Spinal cord (tissue), 10 donors: ENCODE data around the gene KIF16B. TPM values are rescaled to one million over a fixed set of nuclear protein-coding genes. Genes with fewer than 3 reads are reported as not detected.

ENCODE experiments used
- DNase-seq, 6 donors: peaks; one replicate each; pipeline versions ENCODE4 v3.0.0 to v3.0.0-alpha.2; 2013 to 2015; ENCODE audit warnings: low spot score in 6 of 6, low read depth in 4 of 6
- H3K27ac ChIP-seq: one replicate; pipeline ENCODE4 v1.5.1; 2013; ENCODE audit warnings: low read depth, low read length, control low read depth
- H3K27me3 ChIP-seq: one replicate; pipeline ENCODE4 v1.6.1; 2013; ENCODE audit warnings: low read length; ENCODE audit not compliant: control insufficient read depth, insufficient read depth
- H3K36me3 ChIP-seq: one replicate; pipeline ENCODE4 v1.6.1; 2013; ENCODE audit warnings: low read length; ENCODE audit not compliant: control insufficient read depth, insufficient read depth
- H3K4me1 ChIP-seq: one replicate; pipeline ENCODE4 v1.6.1; 2013; ENCODE audit warnings: low read length; ENCODE audit not compliant: control insufficient read depth, insufficient read depth
- H3K4me3 ChIP-seq: one replicate; pipeline ENCODE4 v1.5.1; 2013; ENCODE audit warnings: low read depth, low read length, control low read depth
- H3K9me3 ChIP-seq: one replicate; pipeline ENCODE4 v1.6.1; 2013; ENCODE audit warnings: low read length; ENCODE audit not compliant: control insufficient read depth, insufficient read depth
- WGBS: methylation state at CpG from one replicate; pipeline ENCODE4 v1.1.5; 2013; ENCODE audit warnings: missing lambda C conversion rate; ENCODE audit not compliant: insufficient coverage; 5-methylcytosine and 5-hydroxymethylcytosine counted together
- polyA plus RNA-seq, 2 donors: library from polyadenylated mRNA; unstranded; fragments of 120-200 nt; gene quantifications; one replicate each; pipeline ENCODE4 v1.2.1, GENCODE V29; 2013; ENCODE audit not compliant: insufficient read length in 2 of 2
- total RNA-seq, 2 donors: library from RNA; depleted of rRNA in 1 of 2; stranded (reverse); fragments of 120-200 nt in 1 of 2; fragments of >200 nt in 1 of 2; gene quantifications; one replicate each; pipeline versions ENCODE4 v1.2.3 to v1.2.4, GENCODE V29; 2013 to 2014
- donor health status: healthy.

The KIF16B gene
- total and polyA plus RNA-seq, 4 donors, result 7.8 to 21.0 (median 12.9) TPM

- DNase-seq, result no peak
- no peaks in the 10 kb centered on the region for H3K9me3 ChIP-seq
- H3K4me1 ChIP-seq, result no peaks in the 10 kb centered on the region
- H3K4me3 ChIP-seq, result no peak overlapping the region
- H3K36me3 ChIP-seq, result no peaks in the 10 kb centered on the region
- H3K27me3 ChIP-seq, result no peaks in the 10 kb centered on the region
- H3K27ac ChIP-seq, result no peak overlapping the region
- 100% methylated on average over 1 of the region's 5 CpGs for WGBS
Measured at GRCh38 chr20:16295534-16295933, 277.7 kb downstream of the KIF16B start.

- H3K27me3 ChIP-seq, result no peaks in the 10 kb centered on the region
- no peaks in the 10 kb centered on the region for H3K4me1 ChIP-seq
- H3K27ac ChIP-seq, result no peak overlapping the region
- DNase-seq, result no peak
- H3K9me3 ChIP-seq, result no peaks in the 10 kb centered on the region
- no peaks in the 10 kb centered on the region for H3K36me3 ChIP-seq
- 91% methylated on average over 4 of the region's 5 CpGs for WGBS
- H3K4me3 ChIP-seq, result no peak overlapping the region
Measured at GRCh38 chr20:16293590-16293989, 279.7 kb downstream of the KIF16B start.

GRCh38 chr20:16292226-16292880, 280.9 kb downstream of the KIF16B start:
- Histone ChIP-seq H3K27ac (no peak overlapping the region), H3K36me3 (no peaks in the 10 kb centered on the region), H3K4me3 (no peak overlapping the region), H3K4me1 (no peaks in the 10 kb centered on the region), H3K27me3 (no peaks in the 10 kb centered on the region), H3K9me3 (no peaks in the 10 kb centered on the region)
- no peak for DNase-seq
- WGBS, result 76% methylated on average over 2 of the region's 4 CpGs

- Histone ChIP-seq H3K4me1 (no peaks in the 10 kb centered on the region), H3K4me3 (no peak overlapping the region), H3K36me3 (no peaks in the 10 kb centered on the region), H3K27me3 (no peaks in the 10 kb centered on the region), H3K9me3 (no peaks in the 10 kb centered on the region), H3K27ac (no peak overlapping the region)
- WGBS, result 89% methylated on average over 3 of the region's 4 CpGs
- no peak for DNase-seq
Measured at GRCh38 chr20:16290358-16290757, 282.9 kb downstream of the KIF16B start.

GRCh38 chr20:16287776-16288175, 285.5 kb downstream of the KIF16B start:
- Histone ChIP-seq H3K27me3 (no peaks in the 10 kb centered on the region), H3K36me3 (no peaks in the 10 kb centered on the region), H3K4me3 (no peak overlapping the region), H3K27ac (no peak overlapping the region), H3K4me1 (no peaks in the 10 kb centered on the region), H3K9me3 (peaks cover 2% of the 10 kb centered on the region)
- 85% methylated on average over 1 of the region's 2 CpGs for WGBS
- DNase-seq, result no peak

GRCh38 chr20:16286601-16287000, 286.6 kb downstream of the KIF16B start:
- no peak for DNase-seq
- H3K4me1 ChIP-seq, result no peaks in the 10 kb centered on the region
- H3K36me3 ChIP-seq, result no peaks in the 10 kb centered on the region
- no peaks in the 10 kb centered on the region for H3K27me3 ChIP-seq
- H3K9me3 ChIP-seq, result peaks cover 2% of the 10 kb centered on the region
- H3K27ac ChIP-seq, result no peak overlapping the region
- 75% methylated on average over 3 of the region's 4 CpGs for WGBS
- H3K4me3 ChIP-seq, result no peak overlapping the region

GRCh38 chr20:16284385-16285100, 288.7 kb downstream of the KIF16B start:
- Histone ChIP-seq H3K9me3 (peaks cover 2% of the 10 kb centered on the region), H3K27me3 (no peaks in the 10 kb centered on the region), H3K36me3 (no peaks in the 10 kb centered on the region), H3K27ac (no peak overlapping the region), H3K4me3 (no peak overlapping the region), H3K4me1 (no peaks in the 10 kb centered on the region)
- no peak for DNase-seq
- 85% methylated on average over 14 of the region's 15 CpGs for WGBS

- WGBS, result 100% methylated on average over 5 of the region's 5 CpGs
- no peak overlapping the region for H3K4me3 ChIP-seq
- H3K27ac ChIP-seq, result no peak overlapping the region
- no peak for DNase-seq
- no peaks in the 10 kb centered on the region for H3K27me3 ChIP-seq
- no peaks in the 10 kb centered on the region for H3K36me3 ChIP-seq
- H3K9me3 ChIP-seq, result peaks cover 2% of the 10 kb centered on the region
- H3K4me1 ChIP-seq, result no peaks in the 10 kb centered on the region
Measured at GRCh38 chr20:16283978-16284377, 289.3 kb downstream of the KIF16B start.

- H3K36me3 ChIP-seq, result no peaks in the 10 kb centered on the region
- H3K27ac ChIP-seq, result no peak overlapping the region
- H3K9me3 ChIP-seq, result peaks cover 2% of the 10 kb centered on the region
- 96% methylated on average over 6 of the region's 6 CpGs for WGBS
- H3K4me3 ChIP-seq, result no peak overlapping the region
- no peak for DNase-seq
- H3K27me3 ChIP-seq, result no peaks in the 10 kb centered on the region
- no peaks in the 10 kb centered on the region for H3K4me1 ChIP-seq
Measured at GRCh38 chr20:16283307-16283706, 289.9 kb downstream of the KIF16B start.

- Histone ChIP-seq H3K4me1 (no peaks in the 10 kb centered on the region), H3K4me3 (no peak overlapping the region), H3K36me3 (no peaks in the 10 kb centered on the region), H3K27ac (no peak overlapping the region), H3K27me3 (no peaks in the 10 kb centered on the region), H3K9me3 (peaks cover 2% of the 10 kb centered on the region)
- WGBS, result 100% methylated on average over 2 of the region's 2 CpGs
- DNase-seq, result no peak
Measured at GRCh38 chr20:16280219-16280618, 293.0 kb downstream of the KIF16B start.
